Retinal pigment epithelial cell (primary cell): Measurements from ENCODE around the gene SEPTIN8.

Experiments used
- DNase-seq: peaks from one replicate; pipeline ENCODE4 v3.0.0-alpha.2; 2010; ENCODE audit warnings: low read depth
- H3K4me3 ChIP-seq: 2 replicates; pipeline ENCODE4 v1.5.1; 2011; ENCODE audit warnings: mild to moderate bottlenecking, low read length, control low read depth, moderate library complexity
- CTCF ChIP-seq: conservative IDR thresholded peaks from 2 replicates; pipeline ENCODE4 v1.5.1; 2011; ENCODE audit warnings: low read depth, low read length, control low read depth, inconsistent platforms

Gene SEPTIN8

GRCh38 chr5:132788990-132789886 lies 12.2 kb upstream of the SEPTIN8 start:
- DNase-seq = no peak
- H3K4me3 ChIP-seq = no peak overlapping the region
- TF ChIP-seq CTCF = no peak

GRCh38 chr5:132788508-132788907 lies 11.5 kb upstream of the SEPTIN8 start:
- no peak for TF ChIP-seq CTCF
- DNase-seq = no peak

GRCh38 chr5:132787076-132787475 lies 10.0 kb upstream of the SEPTIN8 start:
- H3K4me3 ChIP-seq = no peak overlapping the region
- TF ChIP-seq CTCF = no peak
- DNase-seq = no peak

More at GRCh38 chr5:132788508-132788907, 11.5 kb upstream of the SEPTIN8 start:
- H3K4me3 ChIP-seq = no peak overlapping the region

GRCh38 chr5:132785864-132786263 lies 8.8 kb upstream of the SEPTIN8 start:
- DNase-seq = no peak
- H3K4me3 ChIP-seq = no peak overlapping the region
- TF ChIP-seq CTCF = no peak

DNA sequence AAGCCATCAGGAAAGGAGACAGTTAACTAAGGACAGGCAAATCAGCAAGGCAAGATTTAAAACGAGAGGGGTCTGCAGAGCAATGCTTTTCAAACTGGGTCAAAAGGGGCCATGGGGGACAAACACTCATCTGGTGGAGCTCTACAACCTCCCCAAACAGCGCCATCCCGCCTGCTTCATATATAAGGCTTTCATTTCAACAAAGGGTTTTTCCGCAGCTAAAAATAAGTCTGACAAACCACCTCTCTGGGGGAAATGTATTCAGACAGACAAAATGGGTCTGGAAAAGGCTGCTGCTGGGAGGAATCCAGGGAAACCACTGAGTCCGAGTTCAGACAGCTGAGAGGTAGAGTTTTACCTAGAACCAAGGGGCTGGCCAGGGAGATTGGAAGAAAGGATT lies 8.3 kb upstream of the SEPTIN8 start:
- no peak overlapping the region for H3K4me3 ChIP-seq
- no peak for DNase-seq
- TF ChIP-seq CTCF = no peak

GRCh38 chr5:132782101-132782500 lies 5.1 kb upstream of the SEPTIN8 start:
- no peak overlapping the region for H3K4me3 ChIP-seq
- no peak for DNase-seq
- no peak for TF ChIP-seq CTCF

GRCh38 chr5:132781029-132781428 lies 4.0 kb upstream of the SEPTIN8 start:
- TF ChIP-seq CTCF = no peak
- DNase-seq = no peak
- H3K4me3 ChIP-seq = no peak overlapping the region
